Adrenal gland (tissue), 5 donors: ENCODE measurements around the gene CXCR6.

Experiments used
- CTCF ChIP-seq, 6 experiments: fragments of 450-650 bp in 4 of 6; fragments of 200-600 bp in 2 of 6; sonication (generic) in 1 of 6; IDR thresholded peaks; 1 replicate in 5 of 6; 2 replicates in 1 of 6; pipeline versions ENCODE4 v1.5.1 to v1.8.0; 2016 to 2021; ENCODE audit warnings: antibody characterized with exemption in 6 of 6, mild to moderate bottlenecking in 2 of 6, moderate library complexity in 1 of 6
- POLR2A ChIP-seq, 2 donors: fragments of 450-650 bp; IDR thresholded peaks; one replicate each; pipeline ENCODE4 v1.6.1; 2017; ENCODE audit warnings: antibody characterized with exemption in 2 of 2, mild to moderate bottlenecking in 2 of 2, moderate library complexity in 1 of 2
- donor health status: DM: no; HTN: no; CAD: no.

- TF ChIP-seq POLR2A (IDR thresholded peaks at IDR 0.05) (no peak), CTCF (IDR thresholded peaks at IDR 0.05) (no peak)
Observed at GRCh38 chr3:45948881-45949280, 5.6 kb downstream of the CXCR6 start.
